GM19397 (cell line): ENCODE results near the gene COL17A1.

ENCODE experiments used
- ATAC-seq: cut with Tn5 transposase; IDR thresholded peaks from one replicate; pipeline ENCODE4 v1.9.1; 2021; ENCODE audit warnings: mild to moderate bottlenecking, moderate library complexity; ENCODE audit not compliant: unreplicated experiment

Gene COL17A1

GRCh38 chr10:103995134-103995533 is 90.5 kb downstream of the COL17A1 start:
- no peak for ATAC-seq

- ATAC-seq = no peak
Observed at GRCh38 chr10:103991393-103992128, 94.1 kb downstream of the COL17A1 start.

GRCh38 chr10:103990531-103990930 is 95.1 kb downstream of the COL17A1 start:
- ATAC-seq = no peak

GRCh38 chr10:103990121-103990520 is 95.6 kb downstream of the COL17A1 start:
- no peak for ATAC-seq

GRCh38 chr10:103986360-103986759 is 99.3 kb downstream of the COL17A1 start:
- ATAC-seq = no peak

GRCh38 chr10:103985726-103986125 is 100.0 kb downstream of the COL17A1 start:
- ATAC-seq = no peak

GRCh38 chr10:103983367-103983911 is 102.2 kb downstream of the COL17A1 start:
- ATAC-seq = peak; percentile 83

GRCh38 chr10:103982639-103983038 is 103.0 kb downstream of the COL17A1 start:
- ATAC-seq = no peak
